GM21515 (cell line): ENCODE results near the gene PIK3C2B.

Experiments
- ATAC-seq: cut with Tn5 transposase; IDR thresholded peaks from one replicate; pipeline ENCODE4 v1.9.1; 2021; ENCODE audit not compliant: unreplicated experiment

The PIK3C2B gene

DNA sequence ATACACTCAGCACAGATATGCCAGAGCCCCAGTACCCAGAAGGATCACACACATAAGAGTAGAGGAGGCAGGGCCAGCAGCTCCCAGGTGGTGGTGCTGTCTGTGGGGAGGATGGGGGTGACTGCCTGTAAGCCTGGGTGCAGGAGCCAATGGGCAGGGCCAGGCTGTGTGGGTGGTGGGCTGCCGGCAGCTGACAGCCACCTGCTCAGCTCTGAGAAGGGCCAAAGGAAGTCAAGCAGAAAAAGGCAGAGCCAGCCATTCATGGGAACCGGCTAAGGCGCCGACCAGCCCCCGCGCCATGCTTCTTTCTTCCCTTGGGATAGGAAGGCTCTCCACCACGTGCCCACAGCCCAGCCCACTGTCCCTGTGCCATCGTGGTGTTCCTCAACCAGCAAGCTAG is 14.1 kb downstream of the PIK3C2B start:
- ATAC-seq: no peak

DNA sequence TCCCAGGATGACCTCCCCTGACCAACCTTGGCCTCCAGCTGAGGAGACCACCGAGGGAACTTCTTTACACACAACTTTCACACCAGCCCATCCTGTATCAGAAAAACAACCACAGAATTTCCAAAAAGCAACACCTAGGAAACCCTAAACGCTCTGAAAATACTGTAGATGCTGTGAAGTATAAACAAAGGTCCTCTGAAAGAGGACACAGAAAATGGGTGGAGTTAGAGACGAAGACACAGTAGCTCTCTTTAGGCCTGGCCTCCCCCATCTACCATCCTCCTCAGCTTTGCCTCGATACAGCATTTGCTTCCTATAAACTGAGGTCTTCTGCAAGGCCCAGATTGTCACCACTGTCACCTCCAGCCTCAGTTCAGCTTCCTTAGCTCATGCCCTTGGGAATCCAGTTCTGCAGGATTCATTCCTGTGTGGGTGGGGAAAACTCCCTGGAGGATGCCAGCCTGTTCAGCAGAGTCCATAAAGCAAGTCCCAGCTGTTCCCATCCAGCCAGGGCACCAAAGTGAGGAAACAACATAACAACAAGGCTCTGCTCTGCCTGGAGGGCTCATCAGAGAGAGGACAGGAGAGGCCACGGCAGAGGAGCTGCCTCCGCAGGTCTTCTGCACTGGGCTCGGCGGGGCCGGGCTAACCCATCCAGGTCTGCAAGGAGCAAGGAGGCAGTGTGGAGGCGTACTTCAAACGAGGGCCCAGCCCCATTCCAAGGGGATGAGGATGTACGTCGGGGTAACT is 15.0 kb downstream of the PIK3C2B start:
- ATAC-seq: no peak

DNA sequence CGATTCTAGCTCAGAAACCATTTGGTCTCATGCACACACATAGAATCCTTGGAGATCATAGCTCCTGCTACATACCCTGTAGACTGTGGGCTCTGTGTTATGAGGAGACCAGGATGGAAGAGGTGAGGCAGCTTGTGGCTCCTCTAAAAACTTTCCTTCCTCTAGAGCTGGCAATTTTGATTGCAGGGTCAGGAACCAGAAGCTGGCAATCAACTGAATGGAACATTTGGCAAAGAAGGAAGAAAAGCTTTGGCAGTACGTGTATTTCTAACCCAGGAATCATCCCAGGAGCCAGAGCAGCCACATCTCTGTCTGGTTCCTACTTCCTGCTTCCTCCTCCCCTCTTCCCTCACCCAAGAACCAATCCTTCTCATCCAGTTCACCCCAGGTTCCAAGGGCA is 15.7 kb downstream of the PIK3C2B start:
- no peak for ATAC-seq

DNA sequence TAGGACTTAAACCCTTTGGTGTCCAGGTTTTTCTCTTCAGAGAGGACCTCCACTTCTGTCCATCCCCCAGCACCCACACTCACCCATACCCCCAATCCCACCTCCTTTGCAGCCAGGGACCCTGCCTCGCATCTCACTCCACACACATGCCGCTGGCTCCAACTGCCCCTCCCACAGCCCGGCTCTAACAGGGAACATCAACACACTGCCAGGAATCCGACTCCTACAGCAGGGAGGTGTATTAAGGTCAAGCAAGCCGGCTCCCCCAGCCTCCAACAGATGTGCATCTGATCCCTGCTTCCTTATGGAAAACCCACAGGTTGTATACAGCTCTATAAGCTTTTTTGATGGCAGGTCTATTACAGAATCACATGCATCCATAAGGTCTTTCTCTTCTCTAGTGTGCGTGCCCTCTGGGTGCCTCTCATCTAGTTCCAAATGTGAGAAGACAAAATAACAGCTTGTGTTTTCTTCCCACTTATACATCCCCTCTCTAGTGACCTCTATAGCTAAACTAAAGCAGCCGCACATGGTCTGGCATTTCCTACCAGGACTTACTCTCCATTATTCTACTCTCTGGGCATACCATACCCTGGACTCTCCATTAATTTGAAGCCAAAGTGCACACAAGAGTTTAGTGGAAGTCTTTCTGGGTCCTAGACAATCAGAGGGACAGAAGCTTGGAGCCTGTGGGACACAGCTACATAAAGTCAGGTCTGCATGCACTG is 16.3 kb downstream of the PIK3C2B start:
- no peak for ATAC-seq

DNA sequence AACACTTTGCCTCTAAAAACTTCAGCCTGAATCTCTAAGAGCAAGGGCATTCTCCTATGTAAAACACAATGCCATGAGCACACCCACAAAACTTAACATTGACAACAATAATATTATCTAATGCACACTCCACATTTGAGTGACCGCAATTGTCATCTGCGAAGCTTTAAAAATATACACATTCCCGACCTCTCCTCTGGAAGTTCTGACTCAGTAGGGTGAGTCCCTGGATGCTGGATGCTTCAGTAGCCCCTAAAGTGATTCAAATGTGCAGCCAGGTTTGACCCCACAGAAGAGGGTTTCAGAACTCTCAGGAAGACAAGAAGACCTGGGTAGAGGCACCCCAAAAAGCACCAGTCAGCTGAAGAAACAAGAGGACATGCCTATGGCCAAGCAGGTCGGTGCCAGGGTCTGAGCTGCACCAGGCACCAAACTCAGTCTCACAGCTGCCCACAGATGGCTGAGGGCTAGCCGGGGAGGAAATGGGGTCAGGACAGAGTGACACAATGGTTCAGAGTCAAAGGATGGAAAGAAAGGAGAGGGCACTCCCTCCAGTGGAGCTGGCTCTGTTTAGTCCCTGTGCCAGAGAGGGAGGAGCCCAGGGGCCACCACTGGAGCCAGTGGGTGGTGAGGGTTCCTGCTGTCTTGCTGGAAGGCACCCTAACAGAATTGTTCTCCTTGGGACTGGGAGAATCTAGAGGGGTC is 17.4 kb downstream of the PIK3C2B start:
- no peak for ATAC-seq

DNA sequence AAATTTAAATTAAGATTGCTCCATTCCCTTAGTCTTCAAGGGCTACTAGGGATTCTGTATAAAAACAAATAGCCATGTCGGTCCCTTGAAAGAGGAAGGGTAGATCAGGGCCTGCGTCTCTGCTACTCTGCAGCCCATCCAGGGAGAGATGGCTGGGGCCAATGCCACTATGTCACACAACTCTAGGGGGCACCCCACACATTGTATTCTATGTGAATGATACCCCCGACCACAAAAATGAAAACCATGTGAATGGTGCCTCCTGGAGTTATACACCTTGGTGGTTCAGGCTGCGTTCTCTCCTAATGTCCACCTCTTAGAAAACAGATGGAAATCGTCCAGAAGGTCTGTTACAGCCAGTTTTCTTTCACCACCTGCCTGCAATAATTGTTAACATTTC is 18.0 kb downstream of the PIK3C2B start:
- no peak for ATAC-seq

DNA sequence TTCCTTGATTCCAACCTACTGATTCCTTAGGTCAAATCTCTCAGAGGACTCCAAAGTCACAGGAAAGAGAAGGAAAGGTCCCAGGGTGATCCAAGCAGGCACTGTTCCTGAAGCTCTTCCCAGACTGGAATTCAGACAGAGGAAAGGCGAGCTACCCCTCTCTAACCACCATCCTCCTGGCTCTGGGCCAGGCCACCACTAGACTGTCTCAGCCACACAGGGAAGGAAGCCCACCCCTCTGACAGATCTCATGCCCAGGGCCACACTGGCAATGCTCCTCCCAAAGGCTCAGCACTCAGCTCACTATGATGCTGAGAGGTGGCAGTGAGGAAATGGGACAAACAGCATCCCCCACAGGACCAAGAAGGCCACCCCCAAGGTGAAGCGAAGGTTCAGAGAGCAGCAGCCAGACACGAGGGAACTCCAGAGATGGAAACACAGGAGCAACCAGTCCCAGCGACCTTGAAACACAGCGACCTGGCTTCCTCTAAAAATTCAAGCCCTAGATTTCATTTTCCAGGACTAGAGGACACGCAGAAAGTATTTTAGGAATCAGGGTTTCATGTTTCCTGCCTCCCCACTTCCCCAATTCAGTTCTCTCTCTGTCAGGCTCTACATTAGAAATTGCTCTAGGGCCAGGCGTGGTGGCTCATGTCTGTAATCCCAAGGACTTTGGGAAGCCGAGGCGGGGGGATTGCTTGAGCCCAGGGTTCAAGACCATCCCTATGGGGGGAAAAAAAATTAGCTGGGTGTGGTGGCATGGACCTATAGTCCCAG is 18.8 kb downstream of the PIK3C2B start:
- no peak for ATAC-seq

DNA sequence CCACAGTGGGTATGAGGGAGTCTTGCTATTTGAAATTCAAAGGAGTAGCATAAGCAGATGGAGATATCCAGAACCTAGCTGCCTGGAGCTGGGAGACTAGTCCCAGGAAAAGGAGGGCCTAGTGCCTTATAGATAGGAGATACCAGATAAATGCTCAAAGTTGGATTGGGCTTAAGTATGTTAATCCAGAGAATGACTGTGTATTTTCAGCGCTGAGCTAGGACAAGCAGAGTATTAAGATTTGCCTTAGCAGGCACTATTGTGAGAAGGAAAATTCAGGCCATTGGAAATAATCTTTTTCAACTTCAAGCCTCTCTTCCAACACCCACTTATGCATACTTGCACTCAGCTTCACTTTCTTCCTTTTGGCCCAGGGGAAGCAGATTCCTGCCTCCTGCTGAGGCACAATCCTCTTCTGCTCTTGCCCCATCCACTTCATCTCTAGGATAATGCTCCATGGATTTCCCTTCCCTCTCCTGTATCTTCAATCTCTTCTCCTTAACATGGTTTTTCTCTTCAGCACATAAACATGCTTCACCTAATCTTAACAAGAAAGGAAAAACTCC is 21.1 kb downstream of the PIK3C2B start:
- ATAC-seq: no peak

DNA sequence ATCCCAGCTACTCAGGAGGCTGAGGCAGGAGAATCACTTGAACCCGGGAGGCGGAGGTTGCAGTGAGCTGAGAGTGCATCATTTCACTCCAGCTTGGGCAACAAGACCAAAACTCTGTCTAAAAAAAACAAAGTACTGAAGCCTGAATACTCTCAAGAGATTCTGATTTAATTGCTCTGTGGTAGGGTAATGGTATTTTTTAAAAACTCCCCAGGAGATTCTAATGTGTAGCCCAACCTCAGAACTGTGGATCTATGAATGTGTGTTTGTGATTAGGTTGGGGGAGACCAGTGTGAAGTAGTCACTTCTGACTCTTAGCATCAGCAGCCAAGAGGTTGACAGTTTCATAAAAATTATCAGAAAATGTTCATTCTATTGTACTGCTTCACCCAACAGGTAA is 21.9 kb downstream of the PIK3C2B start:
- ATAC-seq: no peak

DNA sequence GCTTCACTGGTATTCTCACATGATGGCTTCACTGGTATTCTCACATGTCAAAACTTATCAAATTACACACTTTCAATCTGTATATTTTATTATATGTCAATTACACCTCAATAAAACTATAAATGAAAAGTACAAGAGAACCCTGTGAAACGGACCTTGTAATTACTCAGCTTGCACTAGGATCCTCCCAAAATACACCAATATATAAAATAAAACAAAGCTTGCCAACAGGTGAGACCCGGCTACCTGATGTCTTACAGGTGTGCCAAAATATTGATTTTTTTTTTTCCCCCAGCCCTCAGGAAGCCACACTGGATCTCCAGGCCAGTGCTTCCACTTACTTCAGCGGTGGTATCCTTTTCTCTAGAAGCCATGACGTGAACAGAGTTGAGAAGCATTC is 22.9 kb downstream of the PIK3C2B start:
- no peak for ATAC-seq

DNA sequence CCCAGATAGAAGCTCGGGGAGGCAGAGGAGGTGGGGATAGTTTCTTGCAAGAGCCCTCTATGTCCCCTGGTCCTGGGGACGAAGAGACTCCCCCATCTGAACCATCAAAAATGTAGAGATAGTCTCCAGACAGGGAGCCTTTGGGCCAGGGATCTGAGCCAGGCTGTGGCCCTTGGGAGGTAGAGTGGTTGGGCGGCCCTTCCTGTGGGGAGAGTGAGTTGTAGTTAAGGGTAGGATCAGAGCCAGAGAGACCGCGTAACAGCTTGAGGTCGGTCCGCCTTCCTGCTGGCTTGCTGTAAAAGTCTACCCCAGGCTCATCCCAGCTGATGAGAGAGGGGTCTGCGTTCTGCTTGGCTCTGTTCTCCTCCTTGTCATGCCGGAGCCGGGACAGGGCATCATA is 25.3 kb downstream of the PIK3C2B start:
- no peak for ATAC-seq

DNA sequence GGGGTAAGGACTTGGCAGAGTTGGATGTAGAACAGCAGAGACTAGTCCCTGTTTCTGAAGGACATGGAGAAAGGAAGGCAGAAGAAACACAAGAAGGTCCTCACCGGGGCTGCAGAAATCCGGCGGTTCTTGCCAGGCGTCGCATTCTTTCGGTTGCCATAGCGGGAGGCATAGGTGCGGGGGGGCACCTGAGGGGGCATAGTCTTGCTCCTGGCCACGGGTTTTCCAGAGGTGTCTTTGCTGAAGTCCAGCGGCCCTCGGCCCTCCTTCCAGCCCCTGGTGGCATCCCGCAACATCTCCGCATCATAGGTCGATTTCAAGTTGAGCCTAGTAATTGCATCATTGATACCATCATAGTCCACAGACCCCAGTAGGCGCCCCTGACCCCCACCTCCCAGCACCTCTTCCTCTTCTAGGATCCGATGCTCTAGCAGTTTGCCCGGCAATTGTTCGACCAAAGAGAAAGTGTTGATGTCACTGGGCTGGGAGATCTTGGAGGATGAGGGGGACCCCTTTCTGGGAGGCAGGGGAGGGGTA is 25.8 kb downstream of the PIK3C2B start:
- ATAC-seq: no peak

DNA sequence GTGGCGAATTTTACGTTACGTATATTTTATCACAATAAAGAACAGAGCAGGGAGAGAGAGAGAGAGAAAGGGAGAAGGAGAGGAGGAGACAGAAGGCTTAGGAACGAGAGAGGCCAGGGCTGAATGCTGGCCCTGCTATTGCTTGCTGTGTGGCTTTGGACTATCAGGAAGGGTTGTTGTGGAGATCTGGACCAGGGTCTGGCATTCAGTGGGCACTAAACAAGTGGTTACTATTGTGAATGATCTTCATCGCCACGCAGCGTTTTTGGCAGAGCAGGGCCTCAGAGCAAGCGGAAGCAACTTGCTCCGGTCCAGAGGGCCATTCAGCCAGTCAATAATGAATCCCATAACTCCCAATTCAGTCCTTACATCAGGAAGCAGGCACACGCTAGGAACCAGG is 26.4 kb downstream of the PIK3C2B start:
- no peak for ATAC-seq

DNA sequence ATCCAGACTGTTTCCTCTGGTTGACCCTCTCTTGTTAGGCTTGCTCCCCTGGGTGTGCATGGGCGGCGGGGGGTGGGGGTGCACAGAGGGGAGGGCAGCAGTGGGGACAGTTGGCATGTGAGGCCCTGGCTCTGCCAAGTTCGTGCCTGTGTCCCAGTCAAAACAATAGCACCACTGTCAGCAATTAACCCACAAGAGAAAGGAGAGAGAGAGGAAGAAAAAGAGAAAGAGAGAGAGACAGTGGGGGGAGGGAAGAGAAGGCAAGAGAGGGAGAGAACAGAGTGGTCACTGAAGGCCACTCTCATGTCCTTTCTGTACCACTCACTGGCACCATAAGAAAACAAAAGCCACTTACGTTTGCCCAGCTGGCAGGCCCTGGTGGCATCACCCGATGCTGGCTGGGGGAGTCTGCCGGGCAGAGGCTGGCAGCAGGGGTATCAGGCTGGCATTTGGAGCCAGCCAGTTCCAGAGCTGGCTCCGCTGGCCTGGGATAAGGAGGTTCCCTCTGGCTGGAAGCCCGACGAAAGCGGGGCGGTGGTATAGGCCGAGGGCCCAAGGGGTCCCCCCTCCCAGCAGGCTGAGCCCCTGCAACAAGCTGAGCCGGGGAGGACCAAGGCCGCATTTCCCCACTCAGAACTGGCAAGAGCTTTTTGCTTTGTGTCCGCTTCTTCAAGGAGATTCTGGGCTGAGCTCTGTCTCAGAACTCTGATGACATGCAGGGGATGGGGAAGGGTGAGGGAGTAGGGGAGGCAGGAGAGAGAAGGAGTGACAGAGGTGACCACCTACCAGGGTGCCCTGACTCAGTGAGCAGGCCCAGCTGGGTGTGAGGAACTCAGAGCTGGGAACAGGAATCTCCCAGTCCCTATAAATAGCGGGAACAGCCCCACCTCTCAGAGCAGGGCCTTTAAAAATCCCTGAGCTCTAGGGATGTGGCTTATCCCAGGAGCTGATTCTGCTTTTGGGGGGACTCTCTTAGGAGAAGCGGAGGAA is 27.9 kb downstream of the PIK3C2B start:
- no peak for ATAC-seq

DNA sequence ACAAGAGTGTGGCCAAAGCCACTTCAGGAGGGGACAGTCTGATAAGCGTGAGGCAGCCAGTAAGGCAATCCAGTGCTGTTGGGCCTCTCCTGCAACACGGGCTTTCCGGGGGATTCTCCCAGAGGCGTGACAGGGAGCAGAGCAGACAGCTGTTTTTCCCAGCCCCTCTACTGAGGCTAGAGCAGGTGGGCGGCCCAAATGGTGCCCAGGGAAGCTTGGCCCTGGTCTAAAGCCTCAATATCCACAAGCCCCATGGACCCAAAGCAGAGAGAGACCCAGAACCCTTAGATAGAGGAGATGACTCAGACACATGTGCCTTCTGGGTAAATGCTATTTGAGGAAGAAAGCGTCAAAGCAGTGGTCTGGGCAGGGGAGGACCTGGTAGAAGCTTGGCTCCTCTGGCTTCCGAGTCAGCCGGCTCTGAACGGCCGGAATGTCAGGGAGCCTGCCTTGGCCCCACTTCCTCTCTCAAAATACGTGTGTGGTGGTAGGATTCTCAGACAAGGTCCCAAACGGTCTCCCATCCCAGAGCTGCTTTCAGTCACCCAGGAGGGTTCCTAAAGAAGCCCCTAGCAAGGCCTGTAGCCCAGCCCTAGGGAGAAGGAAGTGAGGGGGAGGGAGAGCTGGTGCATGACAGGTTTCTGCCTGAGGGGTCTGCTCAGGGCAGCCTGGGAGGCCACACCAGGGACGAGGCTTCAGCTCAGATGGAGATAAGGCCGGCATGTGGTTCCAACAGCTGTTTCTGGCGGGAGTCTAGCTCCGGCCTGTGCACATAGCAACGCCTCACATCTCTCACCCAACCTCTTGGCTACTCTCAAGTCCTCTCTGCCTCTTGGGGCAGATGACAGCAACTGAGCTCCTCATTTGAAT is 28.8 kb downstream of the PIK3C2B start:
- peak; percentile 69 for ATAC-seq

DNA sequence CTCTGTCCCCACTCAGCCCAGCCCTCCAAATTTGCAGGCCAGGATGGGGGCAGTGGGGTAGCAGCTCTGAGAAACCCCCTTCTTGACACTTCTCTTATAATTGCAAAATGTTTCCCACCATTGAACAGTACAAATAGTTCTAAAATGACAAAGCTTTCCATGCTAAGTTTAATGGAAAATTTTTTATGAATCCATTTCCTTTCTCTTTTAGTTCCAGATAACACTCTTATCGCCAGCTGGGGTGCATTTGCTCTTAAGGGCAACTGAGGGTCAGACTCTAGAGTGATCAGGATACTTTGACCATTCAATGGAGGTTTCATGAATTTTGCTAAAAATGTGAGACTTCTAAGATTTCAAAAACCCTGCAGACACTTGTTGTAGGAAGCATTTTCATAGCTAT is 29.9 kb downstream of the PIK3C2B start:
- ATAC-seq: no peak

DNA sequence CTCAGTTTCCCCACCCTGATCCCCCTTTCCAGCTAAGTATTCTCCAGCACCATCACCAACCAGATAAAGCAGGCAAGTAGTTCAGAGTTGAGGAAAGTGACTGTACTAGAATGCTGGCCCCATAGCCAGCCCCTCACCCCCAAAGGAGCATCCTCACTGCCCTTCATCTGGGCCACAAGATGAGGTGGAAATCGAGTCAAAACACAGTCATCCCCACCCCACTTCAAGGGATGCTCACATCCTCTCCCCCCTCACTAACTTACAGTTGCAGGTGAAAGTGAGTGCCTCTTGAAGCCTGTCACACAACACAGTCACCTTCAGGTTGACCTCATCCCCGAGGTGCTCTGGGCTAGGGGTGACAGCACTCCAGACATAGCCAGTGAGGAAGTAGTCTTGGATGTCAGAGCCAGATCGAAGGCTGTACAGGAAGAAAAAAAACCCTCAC is 30.4 kb downstream of the PIK3C2B start:
- no peak for ATAC-seq
